CD14-positive monocyte (primary cell): Measurements from ENCODE around the gene MTHFR. TPM values are rescaled to one million over a fixed set of nuclear protein-coding genes. Genes with fewer than 3 reads are reported as not detected.

Experiments used
- DNase-seq, 3 donors: peaks; one replicate each; pipeline ENCODE4 v3.0.0-alpha.2; 2011 to 2022
- H2AFZ ChIP-seq: 2 replicates; pipeline ENCODE4 v1.6.0; 2012; ENCODE audit warnings: mild to moderate bottlenecking, low read depth, low read length, inconsistent platforms; ENCODE audit not compliant: insufficient read depth, poor library complexity, severe bottlenecking
- H3K27ac ChIP-seq, 2 donors: 1 replicate in 1 of 2; 2 replicates in 1 of 2; pipeline ENCODE4 v1.5.1; 2012 to 2013; ENCODE audit warnings: low read length in 2 of 2, control low read depth in 1 of 2, inconsistent platforms in 1 of 2, low read depth in 1 of 2, mild to moderate bottlenecking in 1 of 2
- H3K27me3 ChIP-seq, 2 donors: one replicate each; pipeline versions ENCODE4 v1.6.0 to v1.6.1; 2011 to 2013; ENCODE audit warnings: low read length in 2 of 2; ENCODE audit not compliant: control insufficient read depth in 2 of 2, insufficient read depth in 2 of 2
- H3K36me3 ChIP-seq, 2 donors: replicated peaks in 1 of 2; 1 replicate in 1 of 2; 2 replicates in 1 of 2; pipeline versions ENCODE4 v1.5.1 to v1.6.1; 2012 to 2013; ENCODE audit warnings: low read length in 2 of 2, control low read depth in 1 of 2, inconsistent platforms in 1 of 2, mild to moderate bottlenecking in 1 of 2; ENCODE audit not compliant: insufficient read depth in 2 of 2, control insufficient read depth in 1 of 2
- H3K4me1 ChIP-seq, 2 donors: 1 replicate in 1 of 2; 2 replicates in 1 of 2; pipeline versions ENCODE4 v1.5.1 to v1.6.1; 2012 to 2013; ENCODE audit warnings: low read length in 2 of 2, control low read depth in 1 of 2, inconsistent platforms in 1 of 2, mild to moderate bottlenecking in 1 of 2, moderate library complexity in 1 of 2; ENCODE audit not compliant: insufficient read depth in 2 of 2, control insufficient read depth in 1 of 2
- H3K4me2 ChIP-seq: replicated peaks from 2 replicates; pipeline ENCODE3; 2012; ENCODE audit warnings: low read length, moderate library complexity, mild to moderate bottlenecking; ENCODE audit not compliant: poor library complexity, severe bottlenecking; ENCODE audit errors: extremely low read depth
- H3K4me3 ChIP-seq, 3 experiments: fragments of 200-600 bp in 1 of 3; sonication (generic) in 1 of 3; replicated peaks in 1 of 3; 1 replicate in 2 of 3; 2 replicates in 1 of 3; pipeline ENCODE4 v1.5.1; 2011 to 2013; ENCODE audit warnings: low read length in 3 of 3, mild to moderate bottlenecking in 3 of 3, control low read depth in 2 of 3, low read depth in 2 of 3, inconsistent platforms in 1 of 3, moderate library complexity in 1 of 3
- H3K79me2 ChIP-seq: 2 replicates; pipeline ENCODE4 v1.6.0; 2012; ENCODE audit warnings: mild to moderate bottlenecking, control low read depth, inconsistent platforms, low read length, moderate library complexity; ENCODE audit not compliant: insufficient read depth
- H3K9ac ChIP-seq: 2 replicates; pipeline ENCODE4 v1.6.0; 2017; ENCODE audit warnings: low read length, mild to moderate bottlenecking; ENCODE audit not compliant: insufficient read depth, poor library complexity, severe bottlenecking
- H3K9me3 ChIP-seq, 2 donors: replicated peaks in 1 of 2; 1 replicate in 1 of 2; 2 replicates in 1 of 2; pipeline versions ENCODE4 v1.5.1 to v1.6.1; 2012 to 2013; ENCODE audit warnings: low read length in 2 of 2, control low read depth in 1 of 2; ENCODE audit not compliant: control insufficient read depth in 1 of 2, insufficient read depth in 1 of 2
- H4K20me1 ChIP-seq: 2 replicates; pipeline ENCODE4 v1.6.0; 2012; ENCODE audit warnings: mild to moderate bottlenecking, low read length, control low read depth, moderate library complexity; ENCODE audit not compliant: insufficient read depth
- H3K27ac Mint-ChIP-seq, 7 donors: one replicate each; pipeline ENCODE4 v1.8.0; 2020; ENCODE audit warnings: mild to moderate bottlenecking in 7 of 7, mixed read lengths in 7 of 7, moderate library complexity in 6 of 7, inconsistent platforms in 2 of 7
- H3K27me3 Mint-ChIP-seq, 3 donors: one replicate each; pipeline ENCODE4 v1.8.0; 2021 to 2022; ENCODE audit warnings: low read depth in 3 of 3, mild to moderate bottlenecking in 3 of 3, mixed read lengths in 3 of 3, moderate library complexity in 3 of 3, inconsistent platforms in 1 of 3
- H3K36me3 Mint-ChIP-seq, 2 donors: one replicate each; pipeline ENCODE4 v1.8.0; 2020; ENCODE audit warnings: mixed read lengths in 2 of 2, inconsistent platforms in 1 of 2, mild to moderate bottlenecking in 1 of 2
- H3K4me1 Mint-ChIP-seq: one replicate; pipeline ENCODE4 v1.8.0; 2020; ENCODE audit warnings: mild to moderate bottlenecking, mixed read lengths
- H3K4me3 Mint-ChIP-seq, 2 donors: one replicate each; pipeline ENCODE4 v1.8.0; 2020; ENCODE audit warnings: mild to moderate bottlenecking in 2 of 2, mixed read lengths in 2 of 2, moderate library complexity in 1 of 2
- H3K9me3 Mint-ChIP-seq, 7 donors: one replicate each; pipeline ENCODE4 v1.8.0; 2020 to 2022; ENCODE audit warnings: mixed read lengths in 7 of 7, mild to moderate bottlenecking in 6 of 7, moderate library complexity in 6 of 7, inconsistent platforms in 2 of 7
- WGBS: methylation state at CpG from one replicate; pipeline ENCODE4 v1.1.5; 2013; ENCODE audit warnings: missing lambda C conversion rate; ENCODE audit not compliant: insufficient coverage; 5-methylcytosine and 5-hydroxymethylcytosine counted together
- intact Hi-C, 2 donors: fragments of 100-400 bp; cut with micrococcal nuclease; formaldehyde crosslinking; loops; one replicate each; pipeline versions ENCODE4 v1.15.0 to v1.15.1; 2023
- polyA plus RNA-seq, 3 donors: library from polyadenylated mRNA; depleted of rRNA in 1 of 3; unstranded in 2 of 3; stranded (reverse) in 1 of 3; fragments of 300-500 nt in 2 of 3; fragments of >200 nt in 1 of 3; fragmentation: Illumina TruSeq in 2 of 3; gene quantifications; 1 replicate in 2 of 3; 2 replicates in 1 of 3; pipeline ENCODE4 v1.2.3, GENCODE V29; 2012 to 2021
- TF ChIP-seq, protein P1 (sequence below): fragments of 200-600 bp; IDR thresholded peaks from one replicate; pipeline ENCODE4 v1.8.0; 2022; ENCODE audit warnings: antibody characterized with exemption, mild to moderate bottlenecking

Gene MTHFR
- polyA plus RNA-seq, 3 donors: 4.5 to 41.9 (median 8.5) TPM

DNA sequence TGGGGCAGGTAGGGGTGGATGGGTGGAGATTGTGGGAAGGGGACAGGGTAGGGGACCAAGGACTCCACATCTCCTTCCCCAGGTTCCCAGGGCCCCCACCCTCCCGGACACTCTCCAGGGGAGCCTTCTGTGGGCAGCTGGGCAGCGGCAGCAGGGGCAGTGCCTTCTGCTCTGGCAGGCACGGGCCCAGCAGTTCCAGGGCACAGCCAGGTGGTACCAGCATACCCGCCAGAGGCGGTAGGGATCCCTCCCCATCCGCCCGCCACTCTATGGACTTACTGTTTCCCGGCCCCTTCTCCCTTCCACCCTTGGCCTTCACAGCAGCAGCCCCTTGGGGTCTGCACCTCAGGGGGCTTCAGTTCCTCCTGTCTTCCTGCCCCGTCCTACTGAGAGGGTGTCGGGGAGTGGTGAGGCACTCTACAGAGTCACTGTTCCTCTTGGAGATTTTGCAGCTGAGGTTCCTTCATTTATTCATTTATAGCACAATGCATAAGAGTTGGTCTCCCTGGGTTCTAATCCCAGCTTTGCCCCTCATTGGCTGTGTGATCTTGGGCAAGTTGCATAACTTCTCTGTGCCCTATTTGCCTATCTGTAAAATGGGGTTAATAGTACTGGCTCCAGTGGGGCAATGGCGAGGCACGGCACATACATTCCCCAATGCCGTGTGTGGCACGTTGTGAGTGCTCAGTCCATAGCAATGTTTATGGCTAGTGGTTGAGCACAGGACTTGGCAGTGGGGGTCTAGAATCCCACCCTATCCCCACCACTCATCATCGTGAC, 26.7 kb downstream of the MTHFR start:
- no peaks in the 10 kb centered on the region for H3K79me2 ChIP-seq
- H2AFZ ChIP-seq: no peak overlapping the region
- no peak overlapping the region for H3K4me3 Mint-ChIP-seq
- no peaks in the 10 kb centered on the region for H4K20me1 ChIP-seq
- intact Hi-C loops: no loop called here
- peaks cover 0 to 5% (median 2%) of the 10 kb centered on the region in 3 donors for H3K27me3 Mint-ChIP-seq
- H3K9ac ChIP-seq: no peak overlapping the region
- H3K36me3 Mint-ChIP-seq: no peaks in the 10 kb centered on the region
- no peaks in the 10 kb centered on the region for H3K9me3 ChIP-seq
- TF ChIP-seq, protein P1, sequence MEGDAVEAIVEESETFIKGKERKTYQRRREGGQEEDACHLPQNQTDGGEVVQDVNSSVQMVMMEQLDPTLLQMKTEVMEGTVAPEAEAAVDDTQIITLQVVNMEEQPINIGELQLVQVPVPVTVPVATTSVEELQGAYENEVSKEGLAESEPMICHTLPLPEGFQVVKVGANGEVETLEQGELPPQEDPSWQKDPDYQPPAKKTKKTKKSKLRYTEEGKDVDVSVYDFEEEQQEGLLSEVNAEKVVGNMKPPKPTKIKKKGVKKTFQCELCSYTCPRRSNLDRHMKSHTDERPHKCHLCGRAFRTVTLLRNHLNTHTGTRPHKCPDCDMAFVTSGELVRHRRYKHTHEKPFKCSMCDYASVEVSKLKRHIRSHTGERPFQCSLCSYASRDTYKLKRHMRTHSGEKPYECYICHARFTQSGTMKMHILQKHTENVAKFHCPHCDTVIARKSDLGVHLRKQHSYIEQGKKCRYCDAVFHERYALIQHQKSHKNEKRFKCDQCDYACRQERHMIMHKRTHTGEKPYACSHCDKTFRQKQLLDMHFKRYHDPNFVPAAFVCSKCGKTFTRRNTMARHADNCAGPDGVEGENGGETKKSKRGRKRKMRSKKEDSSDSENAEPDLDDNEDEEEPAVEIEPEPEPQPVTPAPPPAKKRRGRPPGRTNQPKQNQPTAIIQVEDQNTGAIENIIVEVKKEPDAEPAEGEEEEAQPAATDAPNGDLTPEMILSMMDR: no peak
- no peaks in the 10 kb centered on the region for H3K4me1 Mint-ChIP-seq
- H3K4me3 ChIP-seq: no peak overlapping the region
- peak overlapping the region in 1 of 7 donors; percentile 43 for H3K27ac Mint-ChIP-seq
- no peaks in the 10 kb centered on the region for H3K27me3 ChIP-seq
- no peak overlapping the region for H3K4me2 ChIP-seq
- no peaks in the 10 kb centered on the region for H3K4me1 ChIP-seq
- H3K27ac ChIP-seq: no peak overlapping the region
- H3K36me3 ChIP-seq: no peaks in the 10 kb centered on the region
- peaks cover 0 to 3% (median 0%) of the 10 kb centered on the region in 7 donors for H3K9me3 Mint-ChIP-seq
- WGBS: 88% methylated on average over 8 of the region's 15 CpGs
- DNase-seq: no peak

DNA sequence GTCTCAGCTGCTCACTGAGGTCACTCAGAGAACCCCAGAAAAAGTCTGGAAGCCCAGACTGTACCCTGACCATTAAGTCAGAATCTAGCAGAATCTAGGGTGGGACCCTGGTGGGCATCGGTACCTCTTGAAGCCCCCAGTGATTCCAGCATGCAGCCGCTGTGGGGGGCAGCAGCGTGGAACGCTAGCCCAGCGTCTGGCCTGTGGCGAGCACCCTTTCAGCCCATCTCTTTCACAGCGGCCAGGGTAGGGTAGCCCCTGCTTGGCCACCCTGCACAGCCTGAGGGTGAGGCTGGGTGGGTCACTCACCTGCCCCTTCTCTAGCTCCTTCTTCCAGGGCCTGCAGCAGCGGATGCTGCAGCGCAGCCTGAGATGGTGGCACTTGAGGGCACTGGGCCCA, 27.4 kb downstream of the MTHFR start:
- peaks cover 0 to 5% (median 0%) of the 10 kb centered on the region in 3 donors for H3K27me3 Mint-ChIP-seq
- H4K20me1 ChIP-seq: no peaks in the 10 kb centered on the region
- H3K4me3 Mint-ChIP-seq: no peak overlapping the region
- H3K36me3 Mint-ChIP-seq: no peaks in the 10 kb centered on the region
- H3K27ac Mint-ChIP-seq: no peak overlapping the region
- H3K27me3 ChIP-seq: no peaks in the 10 kb centered on the region
- H3K27ac ChIP-seq: no peak overlapping the region
- H3K9me3 Mint-ChIP-seq: peaks cover 0 to 3% (median 0%) of the 10 kb centered on the region in 7 donors
- no peak overlapping the region for H3K4me2 ChIP-seq
- H3K9ac ChIP-seq: no peak overlapping the region
- no peaks in the 10 kb centered on the region for H3K4me1 ChIP-seq
- no peak overlapping the region for H2AFZ ChIP-seq
- H3K4me3 ChIP-seq: no peak overlapping the region
- WGBS: 100% methylated on average over 5 of the region's 9 CpGs
- H3K9me3 ChIP-seq: no peaks in the 10 kb centered on the region
- TF ChIP-seq, protein P1: no peak
- DNase-seq: no peak
- intact Hi-C loops: no loop called here
- H3K4me1 Mint-ChIP-seq: no peaks in the 10 kb centered on the region
- H3K79me2 ChIP-seq: no peaks in the 10 kb centered on the region
- H3K36me3 ChIP-seq: no peaks in the 10 kb centered on the region
